ENCODE results near the gene TOMM34. TPM values are rescaled to one million over a fixed set of nuclear protein-coding genes. Genes with fewer than 3 reads are reported as not detected.

The TOMM34 gene
- total and polyA plus RNA-seq, 2 of the 13 experiments (the other 11 are each of a cell fraction or from before 2014, with no cell fraction given) = 36.2 to 52.0 TPM

- TF ChIP-seq ZNF639 (CRISPR knock-in tag; conservative IDR thresholded peaks at IDR 0.05) (no peak), ZBTB7A (CRISPR knock-in tag; IDR thresholded peaks at IDR 0.05) (peak; percentile 39; the same call in 1 of the 2 replicates), CENPT (CRISPR knock-in tag; IDR thresholded peaks at IDR 0.05; ENCODE audit: low read depth) (no peak), PLSCR1 (CRISPR knock-in tag; IDR thresholded peaks at IDR 0.05; ENCODE audit: borderline replicate concordance) (no peak), LCORL (IDR thresholded peaks at IDR 0.05) (no peak), LCORL (CRISPR knock-in tag; IDR thresholded peaks at IDR 0.05) (no peak), MBNL3 (CRISPR knock-in tag; conservative IDR thresholded peaks at IDR 0.05) (no peak), ERF (CRISPR knock-in tag; IDR thresholded peaks at IDR 0.05) (no peak; the same call in 1 of the 2 replicates), ZNF569 (CRISPR knock-in tag; IDR thresholded peaks at IDR 0.05; ENCODE audit: borderline replicate concordance) (no peak), NFYC (CRISPR knock-in tag; IDR thresholded peaks at IDR 0.05) (no peak), EP300 (IDR thresholded peaks at IDR 0.05; ENCODE audit: low read depth in 2 of 2, low read length in 2 of 2) (no peak), EP300 (CRISPR knock-in tag; IDR thresholded peaks at IDR 0.05; ENCODE audit: borderline replicate concordance) (no peak), ZNF207 (IDR thresholded peaks at IDR 0.05; ENCODE audit: borderline replicate concordance) (no peak), PHF20 (CRISPR knock-in tag; IDR thresholded peaks at IDR 0.05) (no peak), FOXO1 (CRISPR knock-in tag; IDR thresholded peaks at IDR 0.05) (no peak), ZNF703 (CRISPR knock-in tag; IDR thresholded peaks at IDR 0.05; ENCODE audit: borderline replicate concordance) (no peak), HIC2 (CRISPR knock-in tag; IDR thresholded peaks at IDR 0.05; ENCODE audit: low read depth) (no peak), MYC (CRISPR knock-in tag; IDR thresholded peaks at IDR 0.05; ENCODE audit: borderline replicate concordance) (no peak), CC2D1A (CRISPR knock-in tag; IDR thresholded peaks at IDR 0.05) (no peak), NFIC (IDR thresholded peaks at IDR 0.05; ENCODE audit: low read length) (no peak), RCOR2 (CRISPR knock-in tag; IDR thresholded peaks at IDR 0.05) (no peak), ZNF570 (CRISPR knock-in tag; IDR thresholded peaks at IDR 0.05; ENCODE audit: borderline replicate concordance) (no peak), ZNF780A (CRISPR knock-in tag; IDR thresholded peaks at IDR 0.05) (no peak)
- TF ChIP-seq, protein P1, sequence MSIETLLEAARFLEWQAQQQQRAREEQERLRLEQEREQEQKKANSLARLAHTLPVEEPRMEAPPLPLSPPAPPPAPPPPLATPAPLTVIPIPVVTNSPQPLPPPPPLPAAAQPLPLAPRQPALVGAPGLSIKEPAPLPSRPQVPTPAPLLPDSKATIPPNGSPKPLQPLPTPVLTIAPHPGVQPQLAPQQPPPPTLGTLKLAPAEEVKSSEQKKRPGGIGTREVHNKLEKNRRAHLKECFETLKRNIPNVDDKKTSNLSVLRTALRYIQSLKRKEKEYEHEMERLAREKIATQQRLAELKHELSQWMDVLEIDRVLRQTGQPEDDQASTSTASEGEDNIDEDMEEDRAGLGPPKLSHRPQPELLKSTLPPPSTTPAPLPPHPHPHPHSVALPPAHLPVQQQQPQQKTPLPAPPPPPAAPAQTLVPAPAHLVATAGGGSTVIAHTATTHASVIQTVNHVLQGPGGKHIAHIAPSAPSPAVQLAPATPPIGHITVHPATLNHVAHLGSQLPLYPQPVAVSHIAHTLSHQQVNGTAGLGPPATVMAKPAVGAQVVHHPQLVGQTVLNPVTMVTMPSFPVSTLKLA (IDR thresholded peaks at IDR 0.05) = no peak
- TF ChIP-seq, protein P2, sequence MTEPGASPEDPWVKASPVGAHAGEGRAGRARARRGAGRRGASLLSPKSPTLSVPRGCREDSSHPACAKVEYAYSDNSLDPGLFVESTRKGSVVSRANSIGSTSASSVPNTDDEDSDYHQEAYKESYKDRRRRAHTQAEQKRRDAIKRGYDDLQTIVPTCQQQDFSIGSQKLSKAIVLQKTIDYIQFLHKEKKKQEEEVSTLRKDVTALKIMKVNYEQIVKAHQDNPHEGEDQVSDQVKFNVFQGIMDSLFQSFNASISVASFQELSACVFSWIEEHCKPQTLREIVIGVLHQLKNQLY (CRISPR knock-in tag; IDR thresholded peaks at IDR 0.05) = no peak
These were observed 49.4 kb downstream of the TOMM34 start (continued) for GRCh38 chr20:44910690-44911262.
